GM19193 (cell line): ENCODE results near the gene MRGPRD.

ENCODE experiments used
- POLR2A ChIP-seq: IDR thresholded peaks from 4 replicates; pipeline ENCODE4 v1.6.1; 2011; ENCODE audit not compliant: insufficient read depth, insufficient read length; ENCODE audit errors: extremely low read depth

Gene MRGPRD

DNA sequence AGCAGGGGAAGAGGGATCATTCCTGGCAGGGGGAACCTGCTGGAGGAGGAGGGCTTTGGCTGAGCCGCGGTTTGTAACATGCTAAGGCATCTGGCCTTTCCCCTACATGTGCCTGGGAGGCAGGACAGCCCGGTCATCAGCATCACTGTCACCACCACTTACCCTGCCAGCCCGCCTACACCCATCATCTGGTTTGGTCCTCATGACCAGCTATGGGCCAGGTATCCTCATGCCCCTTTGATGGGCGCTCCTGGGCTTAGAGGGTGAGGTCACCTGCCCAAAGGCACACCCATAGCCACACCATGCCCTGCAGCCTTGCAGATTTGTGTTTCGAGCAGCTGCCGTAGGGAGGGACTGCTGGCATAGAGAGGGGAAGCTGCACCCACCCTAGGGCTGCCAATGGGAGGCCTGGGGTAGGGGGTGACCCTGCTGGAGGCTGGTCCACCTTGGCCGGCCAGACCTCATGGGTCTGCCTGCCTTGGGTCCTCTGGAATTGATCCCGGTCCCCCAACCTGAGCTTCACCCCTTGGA lies 29.6 kb upstream of the MRGPRD start:
- no peak for TF ChIP-seq POLR2A

DNA sequence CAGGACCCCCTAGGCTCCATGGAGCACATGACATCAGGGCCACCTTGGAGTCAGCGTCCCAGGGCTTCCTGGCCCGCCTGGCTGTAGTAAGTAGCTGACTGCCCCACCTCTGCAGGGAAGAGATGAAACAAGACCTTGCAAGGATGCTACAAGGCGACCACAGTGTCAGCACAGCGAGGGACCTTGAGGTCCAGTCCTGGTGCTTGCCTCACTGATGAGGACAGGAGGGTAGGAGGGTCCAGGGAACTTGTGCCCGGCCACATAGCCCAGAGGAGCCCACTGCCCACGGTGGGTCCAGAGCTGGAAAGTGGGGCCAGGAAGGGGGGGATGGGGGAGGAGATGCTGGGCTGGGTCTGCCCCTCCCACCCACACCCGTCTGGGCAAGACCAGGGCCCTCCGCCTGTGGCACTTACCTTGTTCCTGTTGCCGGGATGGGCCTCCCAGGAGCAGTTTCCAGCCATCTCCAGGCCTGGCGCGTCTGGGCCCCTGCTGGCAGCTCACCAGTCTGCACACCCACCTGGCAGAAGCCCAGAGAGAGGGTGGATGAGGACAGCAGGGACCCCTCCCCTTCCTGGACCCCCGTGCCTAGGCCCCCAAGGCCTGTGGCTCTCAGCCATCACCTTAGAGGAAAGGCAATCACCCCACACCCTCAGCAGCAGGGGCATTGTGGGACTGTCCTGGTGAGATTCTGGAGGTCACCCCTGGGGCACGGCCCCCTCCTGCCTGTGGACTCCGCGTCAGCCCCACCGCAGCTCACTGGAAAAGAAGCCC lies 28.8 kb upstream of the MRGPRD start:
- no peak for TF ChIP-seq POLR2A

GRCh38 chr11:69008737-69009440 lies 28.1 kb upstream of the MRGPRD start:
- no peak for TF ChIP-seq POLR2A

- no peak for TF ChIP-seq POLR2A
Measured at GRCh38 chr11:69007975-69008381, 27.2 kb upstream of the MRGPRD start.

GRCh38 chr11:69006816-69007215 lies 26.0 kb upstream of the MRGPRD start:
- TF ChIP-seq POLR2A = no peak

DNA sequence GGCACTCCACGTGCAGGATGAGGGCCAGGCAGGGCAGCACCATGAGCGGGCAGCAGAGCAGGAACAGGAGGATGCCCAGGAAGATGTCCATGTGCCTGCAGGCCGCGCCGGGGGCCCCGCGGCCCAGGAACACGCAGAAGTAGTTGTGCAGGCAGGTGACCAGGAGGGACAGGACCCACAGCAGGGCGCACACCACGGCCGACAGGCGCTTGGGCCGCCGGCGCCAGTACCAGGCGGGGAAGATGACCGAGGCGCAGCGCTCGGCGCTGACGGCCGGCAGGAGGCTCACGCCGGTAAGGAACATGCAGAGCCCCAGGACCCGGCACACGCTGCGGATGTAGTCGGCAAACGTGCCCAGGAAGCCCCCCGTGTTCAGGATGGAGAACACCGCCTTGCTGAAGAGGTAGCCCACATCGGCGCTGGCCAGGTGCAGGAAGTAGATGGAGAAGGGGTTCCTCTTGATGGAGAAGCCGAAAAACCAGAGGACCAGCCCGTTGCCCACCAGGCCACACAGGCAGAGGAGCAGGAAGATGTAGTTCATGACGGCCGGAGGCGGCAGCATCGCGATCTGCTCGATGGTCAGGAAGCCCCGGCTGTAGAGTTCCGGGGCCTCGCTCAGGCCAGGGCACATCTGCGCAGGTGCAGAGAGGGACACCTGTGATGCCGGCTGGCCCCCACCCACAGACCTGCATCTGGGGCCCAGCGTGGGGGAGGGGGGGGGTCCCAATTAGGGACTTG lies 25.0 kb upstream of the MRGPRD start:
- no peak for TF ChIP-seq POLR2A

- TF ChIP-seq POLR2A = no peak
Measured at GRCh38 chr11:69005183-69005630, 24.4 kb upstream of the MRGPRD start.

- TF ChIP-seq POLR2A = no peak
Measured at GRCh38 chr11:69004411-69005182, 23.8 kb upstream of the MRGPRD start.

DNA sequence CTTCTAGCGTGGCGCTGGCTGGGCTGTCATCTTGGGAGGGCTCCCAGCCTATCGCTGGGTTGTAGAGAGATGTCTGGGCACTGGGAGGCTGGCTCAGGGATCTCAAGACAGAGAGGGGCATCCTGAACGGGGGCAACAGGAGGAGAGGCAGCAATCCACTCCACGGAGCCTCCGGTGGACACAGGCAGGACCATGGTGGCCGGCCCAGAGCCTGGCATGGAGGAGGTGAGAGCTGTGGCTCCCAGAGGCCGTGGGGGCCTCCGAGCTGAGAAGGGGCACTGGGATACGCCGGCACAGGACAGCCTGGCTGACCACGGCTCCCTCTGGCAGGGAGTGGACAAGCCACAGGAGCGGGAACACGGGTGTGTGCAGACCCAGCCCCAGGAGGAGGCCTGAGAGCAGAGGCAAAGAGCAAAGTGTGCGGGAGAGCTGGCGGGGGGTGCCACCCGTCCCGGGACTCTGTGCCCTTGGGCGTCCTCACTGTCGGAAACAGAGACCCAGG lies 23.1 kb upstream of the MRGPRD start:
- no peak for TF ChIP-seq POLR2A

GRCh38 chr11:69003301-69003865 lies 22.6 kb upstream of the MRGPRD start:
- no peak for TF ChIP-seq POLR2A

GRCh38 chr11:69002570-69003231 lies 21.9 kb upstream of the MRGPRD start:
- no peak for TF ChIP-seq POLR2A

DNA sequence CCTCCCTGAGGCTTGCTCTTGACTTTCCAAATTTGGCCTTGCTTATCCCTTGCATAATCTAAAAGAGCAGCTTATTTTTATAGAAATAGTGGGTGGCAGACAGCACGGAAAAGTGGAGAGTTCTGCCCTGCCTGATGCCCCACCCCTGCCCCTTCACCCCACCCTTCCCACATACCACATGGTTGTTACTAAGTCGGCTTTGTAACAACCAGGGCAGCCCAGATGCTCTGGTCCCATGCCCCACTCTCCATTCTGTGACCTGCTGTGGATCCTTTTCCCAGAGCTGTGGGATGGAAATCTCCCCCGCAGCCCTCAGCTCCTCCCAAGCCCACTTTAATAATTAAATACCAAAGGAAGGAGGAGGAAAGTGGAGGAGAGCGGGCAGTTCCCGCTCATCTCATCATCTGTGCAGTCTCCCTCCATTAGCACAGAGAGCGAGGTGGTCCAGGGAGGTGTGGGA lies 21.4 kb upstream of the MRGPRD start:
- no peak for TF ChIP-seq POLR2A
